Head of caudate nucleus (tissue), 42 donors: ENCODE measurements around the gene SERHL2.
"Not testable (repeated sequence)": the region's sequence is repeated elsewhere in the genome, so short reads cannot be mapped to it uniquely, and the experiment has no call there.

Source experiments
- DNase-seq, 42 donors: peaks; one replicate each; pipeline versions ENCODE4 v3.0.0 to v3.0.0-alpha.2; 2020 to 2021; ENCODE audit warnings: mixed read lengths in 7 of 42
- intact Hi-C: fragments of 100-400 bp; cut with DNase I; formaldehyde crosslinking; loops from one replicate; pipeline ENCODE4 v1.15.0; 2022

SERHL2 gene

GRCh38 chr22:42595434-42595833 lies 41.7 kb downstream of the SERHL2 start:
- intact Hi-C loops = no loop called here
- no peak for DNase-seq

- intact Hi-C loops = no loop called here
Observed at GRCh38 chr22:42596336-42596735, 42.6 kb downstream of the SERHL2 start.

GRCh38 chr22:42596863-42597530 lies 43.2 kb downstream of the SERHL2 start:
- DNase-seq = no peak
- intact Hi-C loops = no loop called here

More at GRCh38 chr22:42596336-42596735, 42.6 kb downstream of the SERHL2 start:
- DNase-seq = no peak

DNA sequence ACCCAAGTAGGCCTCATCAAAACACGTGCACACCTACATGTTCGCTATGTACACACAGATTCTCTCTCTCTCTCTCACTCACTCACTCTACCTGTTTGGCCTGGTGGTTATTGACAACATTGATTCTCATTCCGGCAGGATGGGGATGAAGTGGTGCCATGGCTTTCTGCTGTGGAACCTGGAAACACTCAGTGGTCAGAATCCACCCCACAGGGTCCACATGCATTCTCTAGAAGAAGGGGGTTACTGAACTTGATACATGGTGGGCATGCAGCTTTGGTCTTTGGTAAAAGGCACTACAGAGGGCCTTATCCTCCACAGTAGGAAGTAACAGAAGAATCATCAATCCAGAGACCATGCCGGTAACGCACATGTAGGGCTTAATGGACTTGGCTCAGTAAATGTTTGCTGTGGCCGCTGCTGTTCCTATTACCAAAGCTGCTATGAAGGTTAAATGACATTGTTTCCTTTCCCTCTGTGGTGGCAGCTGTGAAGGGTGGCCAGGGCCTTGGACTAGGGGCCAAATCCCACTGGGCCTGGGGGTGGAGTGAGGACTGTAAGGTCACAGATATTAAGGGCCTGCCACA lies 48.2 kb downstream of the SERHL2 start:
- no peak for DNase-seq
- intact Hi-C loops = no loop called here

GRCh38 chr22:42602470-42602869 lies 48.7 kb downstream of the SERHL2 start:
- DNase-seq = no peak
- intact Hi-C loops = no loop called here

DNA sequence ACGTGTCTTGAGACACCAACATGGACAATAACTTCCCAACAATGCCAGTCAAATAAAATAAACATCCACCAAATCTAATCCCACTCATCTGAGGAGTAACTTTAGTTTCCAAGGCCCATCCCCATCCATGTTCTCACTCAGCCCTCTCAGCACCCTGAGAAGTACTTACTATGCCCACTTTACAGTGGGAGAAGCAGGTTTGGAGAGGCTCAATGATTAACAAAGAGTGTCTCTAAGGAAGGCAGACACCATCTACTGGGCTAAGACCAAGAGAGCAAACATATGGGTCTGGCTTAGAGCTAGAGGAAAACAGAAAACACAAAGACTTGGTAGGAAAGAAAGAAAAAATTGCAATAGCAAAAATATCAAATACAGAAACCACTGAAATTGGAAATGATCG lies 49.7 kb downstream of the SERHL2 start:
- intact Hi-C loops = no loop called here
- DNase-seq = no peak

DNA sequence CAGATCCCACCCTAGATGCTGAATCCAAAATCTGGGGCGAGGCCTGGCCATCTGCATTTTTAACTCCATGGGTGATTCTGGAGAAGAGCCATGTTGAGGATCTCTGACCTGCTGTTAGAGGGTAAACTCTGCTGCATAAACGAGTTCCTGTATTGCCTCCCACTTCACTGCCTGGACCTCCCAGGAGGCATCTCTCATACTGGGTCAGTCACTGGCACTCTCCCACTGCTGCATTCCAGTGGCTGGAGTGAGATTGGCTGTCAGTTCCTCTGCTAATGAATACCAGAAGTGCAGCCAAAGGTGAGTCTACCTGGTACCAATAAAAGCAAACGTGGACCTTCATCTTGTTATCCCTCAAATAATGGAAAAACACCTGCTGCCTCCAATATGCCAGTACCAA lies 50.6 kb downstream of the SERHL2 start:
- DNase-seq = no peak
- intact Hi-C loops = no loop called here

DNA sequence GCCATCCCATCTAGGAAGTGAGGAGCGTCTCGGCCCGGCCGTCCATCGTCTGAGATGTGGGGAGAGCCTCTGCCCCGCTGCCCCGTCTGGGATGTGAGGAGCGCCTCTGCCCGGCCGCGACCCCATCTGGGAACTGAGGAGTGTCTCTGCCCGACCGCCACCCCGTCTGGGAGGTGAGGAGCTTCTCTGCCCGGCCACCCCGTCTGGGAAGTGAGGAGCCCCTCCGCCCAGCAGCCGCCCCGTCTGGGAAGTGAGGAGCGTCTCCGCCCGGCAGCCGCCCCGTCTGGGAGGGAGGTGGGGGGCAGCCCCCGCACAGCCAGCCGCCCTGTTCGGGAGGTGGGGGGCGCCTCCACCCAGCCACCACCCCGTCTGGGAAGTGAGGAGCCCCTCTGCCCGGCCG lies 53.9 kb downstream of the SERHL2 start:
- intact Hi-C loops, DNase-seq: not testable (repeated sequence)

DNA sequence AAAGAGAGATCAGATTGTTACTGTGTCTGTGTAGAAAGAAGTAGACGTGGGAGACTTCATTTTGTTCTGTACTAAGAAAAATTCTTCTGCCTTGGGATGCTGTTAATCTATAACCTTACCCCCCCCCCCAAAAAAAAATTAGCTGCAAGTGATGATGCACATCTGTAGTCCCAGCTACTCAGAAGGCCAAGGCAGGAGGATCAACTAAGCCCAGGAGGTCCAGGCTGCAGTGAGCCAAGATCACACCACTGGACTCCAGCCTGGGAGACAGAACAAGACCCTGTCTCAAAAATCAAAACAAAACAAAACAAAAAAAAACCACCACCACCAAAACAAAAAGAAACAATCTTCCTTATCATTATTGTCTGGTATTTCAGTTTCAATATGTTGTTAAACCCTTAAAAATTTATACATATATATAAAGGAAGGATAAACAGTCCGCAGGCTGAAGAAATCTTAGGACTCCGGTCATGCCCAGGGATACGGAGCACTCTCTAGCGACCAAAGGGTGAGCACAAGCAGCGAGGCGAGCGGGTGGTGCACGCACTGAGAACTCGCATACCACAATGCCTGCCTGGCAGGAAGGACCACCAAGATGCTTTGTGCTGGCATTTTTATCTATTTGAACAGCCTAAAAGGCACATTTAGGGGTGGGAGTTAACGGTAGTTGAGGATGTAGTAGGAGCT lies 54.5 kb downstream of the SERHL2 start:
- DNase-seq = peak in 37 of 42 donors; percentile 27 to 78 (median 50)

GRCh38 chr22:42608823-42609361 lies 55.1 kb downstream of the SERHL2 start:
- DNase-seq = peak in 41 of 42 donors; percentile 32 to 90 (median 62)
- intact Hi-C loops = no loop called here

More for the DNA sequence above, 54.5 kb downstream of the SERHL2 start:
- intact Hi-C loops = no loop called here

DNA sequence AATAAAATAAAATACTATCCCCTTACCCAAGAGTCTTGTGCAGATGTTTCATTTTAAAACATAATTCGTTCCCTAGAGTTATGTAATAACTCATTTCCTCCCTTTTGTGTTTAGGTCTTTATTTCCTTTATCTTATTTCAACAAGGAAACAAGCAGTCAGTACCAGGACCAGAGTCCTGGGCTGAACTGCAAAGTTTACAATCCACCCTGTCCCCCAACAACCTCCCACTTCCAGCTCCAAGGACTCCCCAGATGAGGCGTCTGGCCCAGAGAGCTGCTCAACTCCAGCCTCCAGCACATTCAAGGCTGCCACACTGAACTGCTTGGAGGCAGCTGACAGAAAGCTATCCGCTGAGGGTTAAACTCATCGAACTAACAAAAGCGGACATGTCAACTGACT lies 56.4 kb downstream of the SERHL2 start:
- intact Hi-C loops = no loop called here
- DNase-seq = no peak

GRCh38 chr22:42611051-42611450 lies 57.3 kb downstream of the SERHL2 start:
- intact Hi-C loops = no loop called here
- DNase-seq = no peak

DNA sequence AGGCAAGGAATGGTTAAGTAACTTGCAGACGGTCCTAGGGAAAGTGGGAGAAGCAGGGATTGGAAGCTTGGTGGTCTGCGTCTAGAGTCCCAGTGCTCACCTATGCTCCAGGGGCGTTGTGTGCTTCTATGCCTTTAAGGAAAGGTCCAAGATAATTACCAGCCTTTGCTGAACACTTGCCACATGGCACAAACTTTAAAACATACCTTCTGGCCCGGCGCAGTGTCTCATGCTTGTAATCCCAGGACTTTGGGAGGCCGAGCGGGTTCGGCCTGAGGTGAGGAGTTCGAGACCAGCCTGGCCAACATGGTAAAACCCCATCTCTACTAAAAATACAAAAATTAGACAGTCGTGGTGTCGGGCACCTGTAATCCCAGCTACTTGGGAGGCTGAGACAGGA lies 58.6 kb downstream of the SERHL2 start:
- intact Hi-C loops = no loop called here
- DNase-seq = no peak

- intact Hi-C loops = no loop called here
- DNase-seq = no peak
Observed at GRCh38 chr22:42613872-42614301, 60.1 kb downstream of the SERHL2 start.

DNA sequence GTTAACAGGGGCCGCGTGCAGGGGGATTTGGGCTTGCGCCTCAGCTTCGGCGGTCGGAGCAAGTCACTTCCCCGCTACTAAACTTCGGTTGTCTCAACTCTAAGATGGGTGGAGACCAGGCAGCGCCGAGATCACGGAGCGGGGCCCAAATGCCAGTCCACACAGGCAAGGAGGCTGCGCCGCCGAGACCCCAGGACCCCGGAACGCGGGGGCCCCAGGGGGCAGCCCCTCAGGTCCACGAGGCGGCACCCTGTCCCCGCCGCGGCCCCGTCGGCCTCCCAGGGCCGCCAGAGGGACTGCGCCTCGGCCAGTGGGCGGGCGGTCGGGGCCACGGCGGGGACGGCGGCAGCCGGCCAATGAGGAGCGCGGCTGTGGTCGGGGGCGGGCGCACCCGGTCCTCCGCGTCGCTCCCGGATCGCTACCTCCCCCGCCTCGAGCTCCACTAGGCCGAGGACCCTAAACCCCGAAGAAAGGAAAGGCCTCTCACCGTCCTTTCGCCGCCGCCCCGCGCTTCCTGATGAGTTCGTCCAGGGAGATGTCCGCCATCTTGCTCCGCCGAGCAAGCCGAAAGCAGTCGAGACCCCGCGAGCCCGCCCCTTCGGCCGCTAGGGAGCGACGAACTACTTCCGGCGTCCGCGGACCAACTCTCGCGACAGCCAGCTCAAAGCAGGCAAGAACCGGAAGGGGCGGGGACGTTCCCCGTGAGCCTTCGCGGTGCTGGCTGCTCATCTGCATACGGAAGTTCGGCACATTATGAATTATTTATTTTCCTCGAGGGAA lies 60.7 kb downstream of the SERHL2 start, which contains the start of gene POLDIP3:
POLDIP3 (minus strand) TSS at position 572 of the 780 bp plus-strand sequence; CDS start at position 546, 26 bp downstream.
- intact Hi-C loops = no loop called here
- peak; percentile 97 to 100 (median 99) for DNase-seq

GRCh38 chr22:42615092-42615859 lies 61.5 kb downstream of the SERHL2 start:
- peak; percentile 49 to 95 (median 79) for DNase-seq
- intact Hi-C loops = no loop called here

- DNase-seq, intact Hi-C loops: not testable (repeated sequence)
Observed at GRCh38 chr22:42615860-42616175, 62.1 kb downstream of the SERHL2 start.

DNA sequence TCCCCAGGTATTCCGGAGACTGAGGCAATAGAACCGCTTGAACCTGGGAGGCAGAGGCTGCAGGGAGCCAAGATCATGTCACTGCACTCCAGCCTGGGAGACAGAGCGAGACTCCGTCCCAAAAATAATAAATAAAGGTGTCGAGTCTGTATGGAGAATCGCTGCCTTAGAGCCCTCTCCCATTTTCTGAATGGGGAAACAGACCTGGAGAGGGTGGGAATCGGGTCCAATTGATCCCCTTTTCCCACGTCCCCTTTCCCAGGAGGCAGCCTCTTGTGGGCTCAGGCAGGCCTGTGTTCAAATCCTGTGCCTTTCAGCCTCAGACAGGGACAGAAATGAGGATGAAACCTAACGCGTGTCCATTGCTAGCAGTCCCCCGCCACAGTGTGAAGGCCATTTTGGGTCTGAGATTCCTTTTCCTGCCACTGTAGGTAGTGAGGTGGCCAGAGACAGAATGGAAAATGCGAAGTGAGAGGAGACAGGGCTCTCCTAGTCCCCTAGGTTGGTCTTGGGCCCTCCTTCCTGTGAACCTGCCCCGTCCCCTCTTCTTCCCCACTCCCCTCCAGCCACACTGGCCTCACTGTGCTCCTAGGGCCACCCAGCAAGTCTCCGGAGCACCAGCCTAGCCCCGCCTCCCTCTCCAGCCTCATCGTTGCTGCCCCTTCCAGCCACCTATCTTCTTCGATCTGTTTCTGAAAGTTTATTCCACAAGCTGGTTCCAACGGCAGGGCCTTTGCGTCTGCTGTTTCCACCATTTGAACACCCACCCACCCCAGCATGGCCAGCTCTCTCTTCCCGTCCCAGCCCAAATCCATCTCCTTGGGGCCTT lies 63.6 kb downstream of the SERHL2 start:
- intact Hi-C loops = no loop called here
- no peak for DNase-seq
